Left kidney (tissue), 2 donors: ENCODE measurements around the gene BOLL. TPM values are rescaled to one million over a fixed set of nuclear protein-coding genes. Genes with fewer than 3 reads are reported as not detected.
"Not testable (repeated sequence)": the region's sequence is repeated elsewhere in the genome, so short reads cannot be mapped to it uniquely, and the experiment has no call there.

Experiments used
- DNase-seq: peaks from one replicate; pipeline ENCODE4 v3.0.0-alpha.2; 2013
- polyA plus RNA-seq: library from polyadenylated mRNA; unstranded; fragments of 120-200 nt; gene quantifications from one replicate; pipeline ENCODE4 v1.2.1, GENCODE V29; 2013; ENCODE audit not compliant: insufficient read length

BOLL gene
- polyA plus RNA-seq, 1 donor, result 0.22 TPM

DNA sequence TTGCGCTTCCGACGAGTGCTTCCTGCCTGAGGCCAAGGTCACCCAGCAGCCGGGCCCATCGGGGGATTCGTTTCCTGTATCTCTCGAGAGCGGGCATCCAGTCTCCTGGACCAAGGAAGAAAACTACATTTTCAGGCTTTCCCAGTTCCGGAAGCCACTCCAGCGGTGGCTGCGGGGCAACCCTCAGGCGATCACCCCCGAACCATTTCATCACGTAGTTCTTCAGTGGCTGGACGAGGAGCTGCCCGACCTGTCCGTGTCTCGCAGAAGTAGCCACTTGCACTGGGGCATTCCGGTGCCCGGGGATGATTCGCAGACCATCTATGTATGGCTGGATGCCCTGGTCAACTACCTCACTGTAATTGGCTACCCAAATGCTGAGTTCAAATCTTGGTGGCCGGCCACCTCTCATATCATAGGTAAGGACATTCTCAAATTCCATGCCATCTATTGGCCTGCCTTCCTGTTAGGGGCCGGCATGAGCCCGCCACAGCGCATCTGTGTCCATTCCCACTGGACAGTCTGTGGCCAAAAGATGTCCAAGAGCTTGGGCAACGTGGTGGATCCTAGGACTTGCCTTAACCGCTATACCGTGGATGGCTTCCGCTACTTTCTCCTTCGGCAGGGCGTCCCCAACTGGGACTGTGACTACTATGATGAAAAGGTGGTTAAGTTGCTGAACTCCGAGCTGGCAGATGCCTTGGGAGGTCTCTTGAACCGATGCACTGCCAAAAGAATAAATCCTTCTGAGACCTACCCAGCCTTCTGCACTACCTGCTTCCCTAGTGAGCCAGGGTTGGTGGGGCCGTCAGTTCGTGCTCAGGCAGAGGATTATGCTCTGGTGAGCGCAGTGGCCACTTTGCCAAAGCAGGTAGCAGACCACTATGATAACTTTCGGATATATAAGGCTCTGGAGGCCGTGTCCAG lies 78.9 kb downstream of the BOLL start:
- no peak for DNase-seq

DNA sequence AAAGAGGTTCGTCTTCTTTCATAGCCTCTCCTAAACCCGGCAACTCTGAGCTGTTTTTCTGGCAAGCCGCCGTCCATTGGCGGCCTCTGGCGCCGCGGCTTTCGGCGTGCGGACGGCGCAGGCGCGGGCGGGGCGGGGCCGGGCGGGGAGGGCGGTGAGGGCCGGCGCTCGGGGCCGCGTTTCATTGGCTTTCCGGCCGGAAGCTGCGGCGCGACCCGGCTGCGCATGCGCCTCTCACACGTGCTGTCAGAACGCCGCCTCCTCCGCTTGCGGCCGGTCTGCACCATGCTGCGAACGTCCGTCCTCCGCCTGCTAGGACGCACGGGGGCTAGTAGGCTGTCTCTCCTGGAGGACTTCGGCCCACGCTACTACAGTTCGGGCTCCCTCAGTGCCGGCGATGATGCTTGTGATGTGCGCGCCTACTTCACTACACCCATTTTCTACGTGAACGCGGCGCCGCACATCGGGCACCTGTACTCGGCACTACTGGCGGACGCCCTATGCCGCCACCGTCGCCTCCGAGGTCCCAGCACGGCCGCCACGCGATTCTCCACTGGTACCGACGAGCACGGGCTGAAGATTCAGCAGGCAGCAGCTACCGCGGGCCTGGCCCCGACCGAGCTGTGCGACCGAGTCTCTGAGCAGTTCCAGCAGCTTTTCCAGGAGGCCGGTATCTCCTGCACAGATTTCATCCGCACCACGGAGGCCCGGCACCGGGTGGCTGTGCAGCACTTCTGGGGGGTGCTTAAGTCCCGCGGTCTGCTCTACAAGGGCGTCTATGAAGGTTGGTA lies 79.8 kb downstream of the BOLL start, which contains the start of gene MARS2:
TSS of gene MARS2 (plus strand) at position 249 of the 791 bp plus-strand sequence. CDS start at position 286, 37 bp downstream.
- peak; percentile 88 for DNase-seq

DNA sequence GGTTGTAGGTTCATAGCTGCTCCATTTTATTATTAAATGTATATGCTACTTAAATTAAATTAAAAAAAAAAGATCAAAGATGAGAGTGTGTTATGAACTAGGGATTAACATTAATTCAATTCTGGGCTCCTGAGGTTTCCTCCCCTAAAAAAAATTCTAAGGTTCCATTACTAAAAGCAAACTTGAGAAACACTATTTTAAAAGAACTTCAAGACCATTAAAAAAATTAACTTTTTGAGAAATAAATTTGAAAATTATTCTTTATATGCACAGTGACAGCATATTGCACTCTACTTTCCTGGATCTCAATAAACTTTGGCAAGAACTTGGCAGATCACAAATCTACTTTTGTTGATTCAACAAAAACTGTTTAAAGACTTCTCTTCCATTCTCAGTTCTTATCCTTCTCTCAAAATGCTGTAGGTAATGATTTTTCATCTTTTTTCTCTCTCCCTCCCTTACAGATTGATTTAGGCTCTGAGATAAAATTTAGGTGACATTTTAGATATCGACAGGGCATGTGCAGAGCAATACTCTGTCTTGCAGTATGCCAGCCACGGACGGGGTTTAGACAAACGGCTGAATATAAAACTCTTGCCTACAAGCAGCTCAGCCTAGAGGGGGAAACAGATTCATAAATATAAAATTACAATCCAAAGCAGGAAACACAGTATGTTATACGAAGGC lies 80.5 kb downstream of the BOLL start:
- DNase-seq, result no peak

DNA sequence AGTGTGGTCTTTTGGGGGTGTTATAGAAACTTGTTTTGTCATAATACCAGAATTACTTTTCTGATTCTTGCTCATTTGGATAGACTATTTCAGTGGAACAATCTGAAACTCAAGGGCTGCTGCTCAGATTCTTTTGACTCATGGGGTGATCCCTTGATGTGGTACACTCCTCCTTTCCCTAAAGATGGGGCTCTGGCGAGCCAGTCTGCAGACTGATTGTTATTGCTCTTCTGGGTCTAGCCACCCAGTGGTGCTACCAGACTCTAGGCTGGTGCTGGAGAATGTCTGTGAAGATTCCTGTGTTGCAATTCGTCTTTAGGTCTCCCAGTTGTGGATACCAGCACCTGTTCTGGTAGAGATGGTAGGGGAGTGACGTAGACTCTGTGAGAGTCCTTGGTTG lies 84.2 kb downstream of the BOLL start:
- no peak for DNase-seq

DNA sequence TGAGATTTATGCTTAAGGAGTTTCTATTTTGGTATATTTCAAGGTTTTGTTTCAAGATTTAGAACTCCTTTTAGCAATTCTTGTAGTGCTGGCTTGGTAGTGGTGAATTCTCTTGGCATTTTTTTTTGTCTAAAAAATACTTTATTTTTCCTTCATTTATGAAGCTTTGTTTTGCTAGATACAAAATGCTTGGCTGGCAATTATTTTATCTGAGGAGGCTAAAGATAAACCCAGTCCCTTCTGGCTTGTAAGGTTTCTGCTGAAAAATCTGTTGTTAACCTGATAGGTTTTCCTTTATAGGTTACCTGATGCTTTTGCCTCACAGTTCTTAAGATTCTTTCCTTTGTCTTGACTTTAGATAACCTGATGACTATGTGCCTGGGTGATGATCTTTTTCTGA lies 85.4 kb downstream of the BOLL start:
- not testable (repeated sequence) for DNase-seq

DNA sequence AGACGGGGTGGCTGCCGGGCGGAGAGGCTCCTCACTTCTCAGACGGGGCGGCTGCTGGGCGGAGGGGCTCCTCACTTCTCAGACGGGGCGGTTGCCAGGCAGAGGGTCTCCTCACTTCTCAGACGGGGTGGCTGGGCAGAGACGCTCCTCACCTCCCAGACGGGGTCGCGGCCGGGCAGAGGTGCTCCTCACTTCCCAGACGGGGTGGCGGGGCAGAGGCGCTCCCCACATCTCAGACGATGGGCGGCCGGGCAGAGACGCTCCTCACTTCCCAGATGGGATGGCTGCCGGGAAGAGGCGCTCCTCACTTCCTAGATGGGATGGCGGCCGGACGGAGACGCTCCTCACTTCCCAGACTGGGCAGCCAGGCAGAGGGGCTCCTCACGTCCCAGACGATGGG lies 88.5 kb downstream of the BOLL start:
- DNase-seq, result not testable (repeated sequence)

DNA sequence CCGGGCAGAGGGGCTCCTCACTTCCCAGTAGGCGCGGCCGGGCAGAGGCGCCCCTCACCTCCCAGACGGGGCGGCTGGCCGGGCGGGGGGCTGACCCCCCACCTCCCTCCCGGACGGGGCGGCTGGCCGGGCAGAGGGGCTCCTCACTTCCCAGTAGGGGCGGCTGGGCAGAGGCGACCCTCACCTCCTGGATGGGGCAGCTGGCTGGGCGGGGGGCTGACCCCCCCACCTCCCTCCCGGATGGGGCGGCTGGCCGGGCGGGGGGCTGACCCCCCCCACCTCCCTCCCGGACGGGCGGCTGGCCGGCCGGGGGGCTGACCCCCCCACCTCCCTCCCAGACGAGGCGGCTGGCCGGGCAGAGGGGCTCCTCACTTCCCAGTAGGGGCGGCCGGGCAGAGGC lies 89.1 kb downstream of the BOLL start:
- not testable (repeated sequence) for DNase-seq

DNA sequence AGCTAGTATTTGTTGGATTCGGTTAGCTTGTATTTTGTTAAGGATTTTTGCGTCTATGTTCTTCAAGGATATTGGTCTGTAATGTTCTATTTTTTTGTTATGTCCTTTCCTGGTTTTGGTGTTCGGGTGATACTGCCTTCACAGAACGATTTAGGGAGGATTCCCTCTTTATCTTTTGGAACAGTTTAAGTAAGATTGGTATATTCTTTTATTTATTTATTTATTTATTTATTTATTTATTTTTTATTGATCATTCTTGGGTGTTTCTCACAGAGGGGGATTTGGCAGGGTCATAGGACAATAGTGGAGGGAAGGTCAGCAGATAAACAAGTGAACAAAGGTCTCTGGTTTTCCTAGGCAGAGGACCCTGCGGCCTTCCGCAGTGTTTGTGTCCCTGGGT lies 89.9 kb downstream of the BOLL start:
- not testable (repeated sequence) for DNase-seq

DNA sequence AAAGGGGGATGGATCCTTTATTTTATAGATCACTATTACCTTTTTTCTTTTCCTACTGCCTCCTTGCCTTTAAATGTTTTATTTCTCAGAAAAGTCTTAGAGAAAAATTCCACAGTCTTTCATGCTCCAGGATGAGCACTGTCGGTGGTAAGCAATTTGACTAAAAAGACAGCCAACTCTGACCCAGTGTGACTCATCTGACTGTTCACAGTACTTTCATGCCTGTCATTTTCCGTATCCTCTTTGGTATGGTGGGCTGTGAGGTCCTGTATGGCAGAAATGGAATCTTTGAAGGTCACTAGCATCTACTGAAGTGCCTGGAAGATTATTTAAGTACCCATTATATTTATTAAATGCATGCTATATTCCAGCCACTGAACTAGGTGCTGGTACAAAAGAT lies 107.6 kb downstream of the BOLL start:
- DNase-seq, result no peak

DNA sequence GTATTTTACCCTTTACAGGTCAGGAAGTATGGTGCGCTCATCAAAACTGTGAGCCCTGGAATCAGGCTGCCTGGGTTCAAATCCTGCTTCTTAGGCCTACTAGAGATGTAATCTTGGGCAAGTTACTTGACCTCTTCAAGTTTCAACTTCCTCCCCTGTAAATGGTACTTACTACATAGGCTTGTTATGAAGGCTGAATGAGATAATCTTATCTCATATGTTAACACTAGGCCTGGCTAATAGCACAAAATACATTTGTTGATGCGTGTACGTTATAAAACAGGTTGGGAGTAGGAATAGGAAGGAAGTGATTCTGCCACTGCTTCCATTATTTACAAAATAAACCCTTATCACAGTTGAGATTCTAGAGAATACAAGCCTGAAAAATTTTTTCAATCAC lies 108.1 kb downstream of the BOLL start:
- no peak for DNase-seq

Other genes with a start within 250 kb of the BOLL start
- gene RFTN2, start 109.7 kb downstream of the BOLL start, polyA plus RNA-seq, result 19.0 TPM
- gene MARS2, start 80.0 kb downstream of the BOLL start, polyA plus RNA-seq, result 8.0 TPM
- 16.8 TPM for gene PLCL1, start 19.3 kb upstream of the BOLL start, polyA plus RNA-seq